Activated CD4-positive, alpha-beta T cell treated with anti-CD3 and anti-CD28 coated beads, Interleukin-2, amount 10 ng/mL, durations not matched to agents 7 days and 5 days (primary cell): ENCODE data around the gene DDHD1. TPM values are rescaled to one million over a fixed set of nuclear protein-coding genes. Genes with fewer than 3 reads are reported as not detected.
A peak's percentile ranks its signal among the peaks of the same experiment; 100 is the strongest.
"Not testable (repeated sequence)": the region's sequence is repeated elsewhere in the genome, so short reads cannot be mapped to it uniquely, and the experiment has no call there.

ENCODE experiments used
- CTCF ChIA-PET: fragments of 350-600 bp; sonication (Branson Sonifier 250); formaldehyde crosslinking; loops from one replicate; lab custom pipeline; 2021; ENCODE audit warnings: antibody characterized with exemption; lab: Charles Lee
- POLR2A ChIA-PET: fragments of 350-600 bp; sonication (Branson Sonifier 250); formaldehyde crosslinking; loops from one replicate; lab custom pipeline; 2021; ENCODE audit warnings: antibody characterized with exemption; lab: Charles Lee
- DNase-seq: peaks from one replicate; pipeline ENCODE4 v3.0.0-alpha.2; 2020
- H3K27ac Mint-ChIP-seq: one replicate; pipeline ENCODE4 v1.8.0; 2021; ENCODE audit warnings: mild to moderate bottlenecking, moderate library complexity, mixed read lengths
- H3K27me3 Mint-ChIP-seq: one replicate; pipeline ENCODE4 v1.8.0; 2021; ENCODE audit warnings: mixed read lengths
- H3K36me3 Mint-ChIP-seq: one replicate; pipeline ENCODE4 v1.8.0; 2021; ENCODE audit warnings: low read depth, mixed read lengths
- H3K4me1 Mint-ChIP-seq: one replicate; pipeline ENCODE4 v1.8.0; 2021; ENCODE audit warnings: mixed read lengths
- H3K4me3 Mint-ChIP-seq: one replicate; pipeline ENCODE4 v1.8.0; 2021; ENCODE audit warnings: mild to moderate bottlenecking, moderate library complexity, mixed read lengths
- H3K9me3 Mint-ChIP-seq: one replicate; pipeline ENCODE4 v1.8.0; 2021; ENCODE audit warnings: mixed read lengths
- total RNA-seq, 2 experiments: library from RNA; stranded (reverse); gene quantifications; one replicate each; pipeline ENCODE4 v1.2.3, GENCODE V29; 2021

The DDHD1 gene
- total RNA-seq, 2 experiments from 2014 or later = 53.8 to 58.0 TPM

DNA sequence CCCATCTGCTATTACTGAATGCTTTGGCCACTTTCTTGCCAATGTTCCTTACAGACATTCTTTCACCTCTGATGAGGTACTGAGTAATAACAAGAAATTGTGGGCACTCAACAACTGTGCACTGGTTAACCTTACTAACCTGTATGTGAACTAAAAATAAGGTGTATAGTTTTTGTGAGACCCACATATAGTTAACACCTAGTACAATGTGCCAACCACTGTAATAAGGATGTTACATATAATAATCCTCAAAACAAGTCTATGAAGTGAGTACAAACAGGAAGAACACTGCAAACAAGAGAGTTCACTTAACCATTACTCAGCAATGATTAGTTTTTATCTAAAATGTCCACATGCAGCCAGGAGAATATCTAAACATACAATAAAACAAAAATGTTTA lies 4.5 kb downstream of the DDHD1 start:
- H3K27ac Mint-ChIP-seq = peak overlapping the region; percentile 72
- POLR2A ChIA-PET = no interaction called here
- DNase-seq = peak; percentile 7

DNA sequence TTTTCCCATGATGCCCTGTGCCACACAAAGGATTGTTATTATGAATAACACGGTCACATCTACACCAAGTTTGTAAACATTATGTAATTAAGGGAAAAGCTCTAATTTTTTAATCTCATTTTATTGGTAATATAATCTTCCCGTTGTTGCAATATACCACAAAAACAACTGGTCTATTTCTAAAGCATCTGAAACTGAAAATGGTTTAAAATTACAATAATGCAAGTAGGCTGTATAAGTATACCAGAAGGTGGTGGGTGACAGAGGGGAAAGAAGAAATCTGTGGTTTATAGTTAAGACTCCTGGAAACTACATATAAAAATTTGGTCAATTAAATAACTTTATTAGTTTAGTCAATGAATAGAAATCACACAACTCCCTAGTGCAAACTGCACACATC lies 5.2 kb downstream of the DDHD1 start:
- no peaks in the 10 kb centered on the region for H3K27me3 Mint-ChIP-seq
- ChIA-PET POLR2A (no interaction called here), CTCF (interaction anchor here (0.6 to 1.6 kb wide), 2 partner anchors 70 to 1664 kb away, joined by 5 read pairs; no protein-coding TSS in a partner anchor)
- peaks cover 70% of the 10 kb centered on the region for H3K4me1 Mint-ChIP-seq
- H3K27ac Mint-ChIP-seq = peak overlapping the region; percentile 72
- H3K4me3 Mint-ChIP-seq = no peak overlapping the region
- H3K36me3 Mint-ChIP-seq = peaks cover 67% of the 10 kb centered on the region
- peaks cover 9% of the 10 kb centered on the region for H3K9me3 Mint-ChIP-seq
- DNase-seq = no peak

More for the DNA sequence above, 4.5 kb downstream of the DDHD1 start:
- CTCF ChIA-PET = interaction anchor here (1.6 to 5.2 kb wide), 2 partner anchors 39 to 69 kb away, joined by 5 to 33 read pairs; no protein-coding TSS in a partner anchor
- Mint-ChIP-seq H3K9me3 (peaks cover 2% of the 10 kb centered on the region), H3K36me3 (peaks cover 63% of the 10 kb centered on the region), H3K4me3 (peak overlapping the region; percentile 99), H3K27me3 (no peaks in the 10 kb centered on the region), H3K4me1 (peaks cover 67% of the 10 kb centered on the region)

DNA sequence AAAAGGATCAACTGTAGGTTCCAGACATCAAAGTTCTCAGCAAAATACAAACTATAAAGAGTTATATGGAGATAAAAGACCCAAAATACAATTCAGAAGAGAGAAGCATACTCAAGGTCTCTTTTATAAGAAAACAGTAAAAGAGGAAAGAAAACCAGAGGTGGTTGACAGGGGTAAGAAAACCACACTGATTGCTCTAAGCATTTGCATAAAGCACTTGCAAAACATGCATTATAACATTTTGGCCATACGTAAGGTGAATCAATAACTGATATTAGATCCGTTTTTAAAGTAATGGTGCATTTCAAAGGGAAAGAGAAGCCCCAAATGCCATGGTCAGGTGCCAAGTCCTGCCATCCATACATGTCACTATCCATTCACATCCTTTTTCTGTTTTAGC lies 5.9 kb downstream of the DDHD1 start:
- peak overlapping the region; percentile 72 for H3K27ac Mint-ChIP-seq
- ChIA-PET CTCF (interaction anchor here (1.6 kb wide), 1 partner anchor 70 kb away, joined by 5 read pairs; no protein-coding TSS in a partner anchor), POLR2A (no interaction called here)
- peak overlapping the region; percentile 53 for H3K4me3 Mint-ChIP-seq
- H3K9me3 Mint-ChIP-seq = peaks cover 12% of the 10 kb centered on the region
- no peaks in the 10 kb centered on the region for H3K27me3 Mint-ChIP-seq
- peaks cover 73% of the 10 kb centered on the region for H3K36me3 Mint-ChIP-seq
- peaks cover 74% of the 10 kb centered on the region for H3K4me1 Mint-ChIP-seq
- no peak for DNase-seq

DNA sequence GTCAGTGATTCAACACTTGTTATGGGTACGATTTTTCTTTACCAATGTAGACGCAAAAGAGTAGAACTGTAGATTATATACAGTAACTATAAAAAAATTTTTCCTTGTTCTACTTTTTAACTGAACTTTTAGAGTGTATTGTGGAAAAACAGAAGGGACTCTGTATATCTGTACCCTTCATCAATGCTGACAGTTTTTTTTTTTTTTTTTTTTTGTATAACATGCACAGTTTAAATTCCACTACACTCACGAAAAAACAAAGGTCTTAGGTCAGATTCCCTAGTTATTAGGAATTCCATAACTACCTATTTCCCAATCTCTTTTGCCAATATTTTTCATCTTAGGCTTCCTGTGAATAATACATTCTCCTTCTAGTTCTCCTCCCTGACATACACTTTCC lies 6.4 kb downstream of the DDHD1 start:
- peaks cover 17% of the 10 kb centered on the region for H3K9me3 Mint-ChIP-seq
- DNase-seq = no peak
- peaks cover 74% of the 10 kb centered on the region for H3K36me3 Mint-ChIP-seq
- ChIA-PET CTCF (no interaction called here), POLR2A (no interaction called here)
- peak overlapping the region; percentile 53 for H3K4me3 Mint-ChIP-seq
- H3K27me3 Mint-ChIP-seq = no peaks in the 10 kb centered on the region
- peaks cover 79% of the 10 kb centered on the region for H3K4me1 Mint-ChIP-seq
- peak overlapping the region; percentile 72 for H3K27ac Mint-ChIP-seq

DNA sequence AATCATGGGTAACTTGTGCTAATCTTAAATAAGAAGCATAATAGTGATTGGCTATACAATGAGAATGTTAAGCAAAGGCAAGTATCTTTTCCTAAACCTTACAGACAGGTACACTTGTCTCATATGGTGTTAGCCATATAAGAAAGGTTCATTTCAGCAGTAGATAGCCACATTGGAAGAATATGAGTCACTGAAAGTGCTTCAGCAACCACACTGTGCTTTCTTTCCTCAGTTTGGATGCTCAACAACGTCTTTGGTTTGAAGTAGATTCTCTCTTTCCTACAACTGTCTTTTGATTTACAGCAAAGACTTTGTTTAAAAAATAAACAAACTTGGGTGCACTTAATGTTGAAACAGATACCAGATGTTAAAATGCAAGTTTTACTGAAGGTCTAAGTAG lies 8.9 kb downstream of the DDHD1 start:
- H3K9me3 Mint-ChIP-seq = peaks cover 40% of the 10 kb centered on the region
- H3K4me3 Mint-ChIP-seq = no peak overlapping the region
- DNase-seq = peak; percentile 14
- H3K4me1 Mint-ChIP-seq = peaks cover 72% of the 10 kb centered on the region
- no peaks in the 10 kb centered on the region for H3K27me3 Mint-ChIP-seq
- ChIA-PET CTCF (no interaction called here), POLR2A (no interaction called here)
- peaks cover 79% of the 10 kb centered on the region for H3K36me3 Mint-ChIP-seq
- peak overlapping the region; percentile 62 for H3K27ac Mint-ChIP-seq

DNA sequence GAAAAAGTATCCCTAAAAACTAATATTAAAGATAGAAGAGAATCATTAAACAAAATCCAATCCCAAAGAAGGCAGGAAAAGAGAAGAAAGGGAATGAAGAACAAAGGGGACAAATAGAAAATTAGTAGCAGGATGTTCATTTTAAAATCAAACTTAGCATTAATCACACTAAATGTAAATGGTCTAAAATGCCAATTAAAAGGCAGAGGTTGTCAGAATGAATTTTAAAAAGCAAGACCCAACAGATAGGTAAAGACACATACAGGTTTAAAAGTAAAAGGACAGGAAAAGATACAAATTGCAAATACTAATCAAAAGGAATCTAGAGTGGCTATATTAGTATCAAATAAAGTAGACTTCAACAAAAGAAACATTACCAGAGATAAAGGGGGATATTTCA lies 12.5 kb downstream of the DDHD1 start:
- Mint-ChIP-seq H3K36me3 (peaks cover 79% of the 10 kb centered on the region), H3K27ac (no peak overlapping the region), H3K4me1 (peaks cover 69% of the 10 kb centered on the region), H3K27me3 (no peaks in the 10 kb centered on the region), H3K9me3 (peaks cover 54% of the 10 kb centered on the region), H3K4me3 (no peak overlapping the region)
- CTCF ChIA-PET = interaction anchor here (0.9 to 1.4 kb wide), 3 partner anchors 9 to 32 kb away, joined by 3 to 5 read pairs (median 3); no protein-coding TSS in a partner anchor
- POLR2A ChIA-PET = no interaction called here
- DNase-seq = no peak

DNA sequence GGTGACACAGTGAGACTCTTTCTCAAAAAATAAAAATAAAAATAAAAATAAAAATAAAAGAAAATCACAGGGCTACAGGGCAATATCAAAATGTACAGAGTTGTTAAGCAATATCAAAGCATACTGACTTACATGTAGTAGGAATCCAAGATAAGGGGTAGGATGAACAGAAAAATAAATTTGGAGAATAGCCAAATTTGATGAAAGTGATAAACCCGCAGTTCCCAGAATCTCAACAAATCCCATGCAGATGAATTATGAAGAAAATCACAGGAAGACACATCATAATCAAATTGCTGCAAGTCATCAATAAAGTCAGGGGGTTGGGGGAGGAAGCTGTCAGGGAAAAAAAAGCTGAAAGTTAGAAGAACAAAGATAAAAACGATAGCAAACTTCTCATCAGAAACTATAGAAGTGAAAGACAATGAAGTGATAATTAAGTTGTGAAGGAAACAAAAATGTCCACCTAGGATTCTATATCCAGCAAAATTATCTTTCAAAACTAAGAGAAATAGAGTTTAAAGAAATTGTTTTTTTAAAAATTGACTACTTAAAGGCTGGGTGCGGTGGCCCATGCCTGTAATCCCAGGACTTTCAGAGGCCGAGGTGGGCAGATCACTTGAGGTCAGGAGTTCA lies 15.4 kb downstream of the DDHD1 start:
- CTCF ChIA-PET = interaction anchor here (0.6 to 0.9 kb wide), 2 partner anchors 28 to 52 kb away, joined by 3 to 6 read pairs; no protein-coding TSS in a partner anchor
- POLR2A ChIA-PET = no interaction called here
- no peak for DNase-seq
- peaks cover 52% of the 10 kb centered on the region for H3K4me1 Mint-ChIP-seq
- no peaks in the 10 kb centered on the region for H3K27me3 Mint-ChIP-seq
- H3K9me3 Mint-ChIP-seq = peaks cover 56% of the 10 kb centered on the region
- peaks cover 51% of the 10 kb centered on the region for H3K36me3 Mint-ChIP-seq
- H3K4me3 Mint-ChIP-seq = no peak overlapping the region
- peak overlapping the region; percentile 27 for H3K27ac Mint-ChIP-seq

DNA sequence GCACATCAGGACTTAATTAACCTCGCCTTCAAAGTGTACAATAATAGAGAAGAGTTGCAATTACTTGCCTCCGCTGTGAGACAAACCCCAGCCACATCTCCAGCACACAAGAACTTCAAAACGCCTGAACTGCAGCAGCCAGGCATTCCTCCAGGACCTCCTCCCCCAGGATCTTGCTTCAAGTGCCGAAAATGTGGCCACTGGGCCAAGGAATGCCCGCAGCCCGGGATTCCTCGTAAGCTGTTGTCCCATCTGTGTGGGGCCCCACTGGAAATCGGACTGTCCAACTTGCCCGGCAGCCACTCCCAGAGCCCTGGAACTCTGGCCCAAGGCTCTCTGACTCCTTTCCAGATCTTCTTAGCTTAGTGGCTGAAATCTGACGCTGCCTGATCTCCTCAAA lies 22.6 kb downstream of the DDHD1 start:
- Mint-ChIP-seq H3K9me3 (peaks cover 21% of the 10 kb centered on the region), H3K36me3 (peaks cover 12% of the 10 kb centered on the region), H3K4me1 (peaks cover 35% of the 10 kb centered on the region)
- POLR2A ChIA-PET, H3K27ac Mint-ChIP-seq, H3K27me3 Mint-ChIP-seq, H3K4me3 Mint-ChIP-seq, CTCF ChIA-PET, DNase-seq: not testable (repeated sequence)

DNA sequence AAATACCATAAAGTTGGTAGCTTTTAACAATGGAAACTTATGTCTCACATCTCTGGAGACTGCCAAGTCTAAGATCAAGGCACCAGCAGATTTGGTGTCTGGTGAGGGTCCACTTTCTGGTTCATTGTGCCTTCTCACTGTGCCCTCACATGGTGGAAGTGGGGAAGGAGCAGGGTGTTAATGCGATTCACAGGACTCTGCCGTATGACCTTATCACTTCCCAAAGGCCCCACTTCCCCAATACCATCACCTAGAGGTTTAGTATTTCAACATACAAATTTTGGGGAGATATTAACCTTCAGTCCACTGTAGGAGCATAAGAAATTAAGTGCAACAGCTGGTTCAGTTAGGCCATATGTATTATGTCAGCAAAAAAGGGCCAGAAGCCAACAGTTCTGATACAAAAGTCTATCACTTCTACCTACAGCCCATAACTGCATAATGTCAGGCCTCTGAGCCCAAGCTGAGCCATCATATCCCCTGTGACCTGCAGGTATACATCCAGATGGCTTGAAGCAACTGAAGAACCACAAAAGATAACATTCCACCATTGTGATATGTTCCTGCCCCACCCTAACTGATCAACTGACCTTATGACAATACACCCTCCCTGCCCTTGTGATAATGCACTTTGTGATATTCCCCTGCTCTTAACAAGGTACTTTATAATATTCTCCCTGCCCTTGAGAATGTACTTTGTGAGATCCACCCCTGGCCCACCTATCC lies 24.7 kb downstream of the DDHD1 start:
- ChIA-PET CTCF (no interaction called here), POLR2A (no interaction called here)
- Mint-ChIP-seq H3K27ac (peak overlapping the region; percentile 81), H3K27me3 (no peaks in the 10 kb centered on the region), H3K36me3 (peaks cover 17% of the 10 kb centered on the region), H3K4me1 (peaks cover 30% of the 10 kb centered on the region), H3K4me3 (no peak overlapping the region), H3K9me3 (peaks cover 12% of the 10 kb centered on the region)
- DNase-seq = no peak

DNA sequence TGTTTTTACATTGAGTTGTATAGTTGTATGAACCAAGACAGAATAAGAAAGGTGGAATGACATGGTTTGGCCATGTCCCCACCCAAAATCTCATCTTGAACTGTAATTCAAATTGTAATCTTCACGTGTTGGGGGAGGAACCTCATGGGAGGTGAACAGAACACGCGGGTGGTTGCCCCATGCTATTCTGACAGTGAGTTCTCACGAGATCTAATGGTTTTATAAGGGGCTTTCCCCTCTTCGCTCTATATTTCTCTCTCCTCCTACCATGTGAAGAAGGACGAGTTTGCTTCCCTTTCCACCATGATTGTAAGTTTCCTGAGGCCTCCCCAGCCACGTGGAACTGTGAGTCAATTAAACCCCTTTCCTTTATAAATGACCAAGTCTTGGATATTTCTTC lies 25.3 kb downstream of the DDHD1 start:
- Mint-ChIP-seq H3K4me3 (no peak overlapping the region), H3K27me3 (no peaks in the 10 kb centered on the region), H3K4me1 (peaks cover 30% of the 10 kb centered on the region), H3K36me3 (peaks cover 19% of the 10 kb centered on the region), H3K27ac (peak overlapping the region; percentile 81), H3K9me3 (peaks cover 12% of the 10 kb centered on the region)
- POLR2A ChIA-PET = no interaction called here
- no peak for DNase-seq
- CTCF ChIA-PET = interaction anchor here (1.0 kb wide), 2 partner anchors 9 to 25 kb away, joined by 3 read pairs; no protein-coding TSS in a partner anchor

DNA sequence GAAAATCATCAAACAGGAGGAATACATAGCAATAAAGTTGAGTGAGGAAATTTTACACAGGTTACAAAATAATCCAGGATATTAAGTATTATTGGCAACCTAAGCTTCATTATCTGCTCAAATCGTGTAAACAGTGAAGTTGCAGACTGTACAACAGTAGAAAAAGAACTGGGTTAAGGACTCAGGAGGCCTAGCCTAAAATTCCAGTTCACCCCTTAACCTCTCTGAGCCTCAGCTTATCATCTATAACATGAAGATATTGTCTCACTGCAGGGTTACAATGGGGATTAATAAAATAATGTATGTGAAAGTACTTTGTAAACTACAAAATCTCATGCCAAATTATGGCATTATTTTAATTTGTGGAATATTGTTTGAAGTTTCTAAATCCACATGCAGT lies 26.0 kb downstream of the DDHD1 start:
- ChIA-PET CTCF (interaction anchor here (0.6 to 1.5 kb wide), 5 partner anchors 9 to 90 kb away, joined by 3 to 6 read pairs (median 3); no protein-coding TSS in a partner anchor), POLR2A (no interaction called here)
- H3K4me3 Mint-ChIP-seq = peak overlapping the region; percentile 69

DNA sequence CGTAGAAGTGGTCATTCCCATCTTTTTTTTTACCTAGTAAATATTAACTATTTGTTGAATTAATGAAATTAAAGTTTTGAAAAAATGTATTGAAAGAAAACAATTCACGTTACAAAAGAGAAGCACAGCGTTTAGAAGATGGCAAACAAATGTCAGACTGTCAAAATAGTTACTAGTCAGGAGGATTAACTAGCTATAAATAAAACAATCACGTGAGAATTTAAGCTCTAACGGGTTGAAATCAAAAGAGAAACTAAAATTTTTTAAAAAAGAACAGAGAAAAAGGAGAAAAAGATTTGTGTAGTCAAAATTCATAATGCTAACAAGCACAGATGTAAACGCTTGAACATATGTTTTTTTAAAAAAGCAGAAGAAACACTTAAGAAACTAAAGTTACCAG lies 26.4 kb downstream of the DDHD1 start:
- peak overlapping the region; percentile 69 for H3K4me3 Mint-ChIP-seq
- peak overlapping the region; percentile 92 for H3K27ac Mint-ChIP-seq
- POLR2A ChIA-PET = no interaction called here
- H3K36me3 Mint-ChIP-seq = peaks cover 26% of the 10 kb centered on the region
- CTCF ChIA-PET = interaction anchor here (0.6 to 1.5 kb wide), 5 partner anchors 10 to 90 kb away, joined by 3 to 6 read pairs (median 3); no protein-coding TSS in a partner anchor
- H3K4me1 Mint-ChIP-seq = peaks cover 30% of the 10 kb centered on the region
- DNase-seq = no peak
- peaks cover 14% of the 10 kb centered on the region for H3K9me3 Mint-ChIP-seq
- H3K27me3 Mint-ChIP-seq = no peaks in the 10 kb centered on the region

More for the DNA sequence above, 26.0 kb downstream of the DDHD1 start:
- Mint-ChIP-seq H3K27me3 (no peaks in the 10 kb centered on the region), H3K9me3 (peaks cover 12% of the 10 kb centered on the region), H3K36me3 (peaks cover 22% of the 10 kb centered on the region), H3K4me1 (peaks cover 30% of the 10 kb centered on the region), H3K27ac (peak overlapping the region; percentile 92)
- no peak for DNase-seq

DNA sequence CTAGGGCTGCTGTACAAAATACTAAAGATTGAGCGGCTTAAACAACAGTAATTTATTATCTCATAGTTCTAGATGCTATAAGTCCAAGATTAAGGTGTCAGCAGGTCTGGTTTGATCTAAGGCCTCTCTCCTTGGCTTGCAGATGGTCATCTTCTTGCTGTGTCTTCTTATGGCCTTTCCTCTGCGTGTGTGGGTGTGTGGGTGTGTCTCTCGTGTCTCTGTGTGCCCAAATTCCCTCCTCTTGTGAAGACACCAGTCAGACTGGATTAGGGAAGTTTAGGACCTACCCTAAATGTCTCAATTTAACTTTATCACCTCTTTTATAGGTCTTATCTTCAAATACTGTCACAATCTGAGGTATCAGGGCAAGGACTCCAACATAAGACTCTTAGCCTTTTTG lies 28.3 kb downstream of the DDHD1 start:
- H3K9me3 Mint-ChIP-seq = peaks cover 27% of the 10 kb centered on the region

More for the DNA sequence above, 28.3 kb downstream of the DDHD1 start:
- no peak overlapping the region for H3K27ac Mint-ChIP-seq
- H3K4me1 Mint-ChIP-seq = peaks cover 40% of the 10 kb centered on the region
- ChIA-PET CTCF (no interaction called here), POLR2A (no interaction called here)
- no peak overlapping the region for H3K4me3 Mint-ChIP-seq
- H3K36me3 Mint-ChIP-seq = peaks cover 45% of the 10 kb centered on the region
- no peak for DNase-seq
- no peaks in the 10 kb centered on the region for H3K27me3 Mint-ChIP-seq
